ENCODE data around the gene DEFB132. TPM values are rescaled to one million over a fixed set of nuclear protein-coding genes. Genes with fewer than 3 reads are reported as not detected.
A peak's percentile ranks its signal among the peaks of the same experiment; 100 is the strongest.

Gene DEFB132
- polyA plus RNA-seq, 3 donors: not detected

- peak within 1 kb of the TSS; percentile 91 to 99 for H3K27ac ChIP-seq (ENCODE audit: low read depth in 1 of 2, low read length in 2 of 2)
- TF ChIP-seq CTCF (IDR thresholded peaks at IDR 0.05): no peak
- peaks cover 47% of the 10 kb centered on the region for H3K79me2 ChIP-seq (ENCODE audit: insufficient read depth, low read length)
- peaks cover 35% of the 10 kb centered on the region for H4K20me1 ChIP-seq (ENCODE audit: insufficient read depth, low read length)
- Mint-ChIP-seq H3K4me1 (peaks cover 51% of the 10 kb centered on the region), H3K27ac (peak within 1 kb of the TSS; percentile 90 to 99 (median 97)), H3K36me3 (peaks cover 11 to 15% of the 10 kb centered on the region in 2 donors), H3K4me3 (peak within 1 kb of the TSS; percentile 97 to 100), H3K9me3 (no peaks in the 10 kb centered on the region), H3K27me3 (ENCODE audit: low read depth in 3 of 3) (no peaks in the 10 kb centered on the region)
- under 1% methylated on average over 91 of the region's 99 CpGs for WGBS (ENCODE audit: insufficient coverage)
- intact Hi-C loops (cut with micrococcal nuclease): no loop called here
- H3K36me3 ChIP-seq (replicated peaks in 1 of 2; ENCODE audit: control insufficient read depth in 1 of 2, insufficient read depth in 2 of 2, low read length in 2 of 2): peaks cover 0 to 5% of the 10 kb centered on the region in 2 donors
- peak; percentile 75 to 83 (median 78) for DNase-seq
- peak within 1 kb of the TSS; percentile 84 for H2AFZ ChIP-seq (ENCODE audit: insufficient read depth, low read depth, low read length, poor library complexity, severe bottlenecking)
- peaks cover 41 to 55% of the 10 kb centered on the region in 2 donors for H3K4me1 ChIP-seq (ENCODE audit: control insufficient read depth in 1 of 2, insufficient read depth in 2 of 2, low read length in 2 of 2)
- H3K4me3 ChIP-seq (replicated peaks in 1 of 3; ENCODE audit: low read depth in 2 of 3, low read length in 3 of 3): peak within 1 kb of the TSS; percentile 57 to 92 (median 92)
- no peaks in the 10 kb centered on the region for H3K27me3 ChIP-seq (ENCODE audit: control insufficient read depth in 2 of 2, insufficient read depth in 2 of 2, low read length in 2 of 2)
- peak within 1 kb of the TSS; percentile 93 for H3K4me2 ChIP-seq (replicated peaks; ENCODE audit: extremely low read depth, low read length, poor library complexity, severe bottlenecking)
- H3K9ac ChIP-seq (ENCODE audit: insufficient read depth, low read length, poor library complexity, severe bottlenecking): peak within 1 kb of the TSS; percentile 95
- H3K9me3 ChIP-seq (replicated peaks in 1 of 2; ENCODE audit: control insufficient read depth in 1 of 2, insufficient read depth in 1 of 2, low read length in 2 of 2): no peaks in the 10 kb centered on the region
These were observed 39.8 kb downstream of the DEFB132 start, which contains the start of gene ZCCHC3 for GRCh38 chr20:297098-297924. Gene ZCCHC3 (plus strand): TSS chr20:297570. CDS start chr20:297587, 17 bp downstream.

- H3K4me1 Mint-ChIP-seq: peaks cover 48% of the 10 kb centered on the region
- H3K27me3 Mint-ChIP-seq (ENCODE audit: low read depth in 3 of 3): peaks cover 0 to 1% (median 0%) of the 10 kb centered on the region in 3 donors
- WGBS (ENCODE audit: insufficient coverage): under 1% methylated on average over 75 of the region's 75 CpGs
- TF ChIP-seq CTCF (IDR thresholded peaks at IDR 0.05): no peak
- no peaks in the 10 kb centered on the region for H3K27me3 ChIP-seq (ENCODE audit: control insufficient read depth in 2 of 2, insufficient read depth in 2 of 2, low read length in 2 of 2)
- peaks cover 41 to 55% of the 10 kb centered on the region in 2 donors for H3K4me1 ChIP-seq (ENCODE audit: control insufficient read depth in 1 of 2, insufficient read depth in 2 of 2, low read length in 2 of 2)
- peak overlapping the region; percentile 57 to 92 (median 92) for H3K4me3 ChIP-seq (replicated peaks in 1 of 3; ENCODE audit: low read depth in 2 of 3, low read length in 3 of 3)
- intact Hi-C loops (cut with micrococcal nuclease): no loop called here
- H3K79me2 ChIP-seq (ENCODE audit: insufficient read depth, low read length): peaks cover 47% of the 10 kb centered on the region
- peak overlapping the region; percentile 91 to 99 for H3K27ac ChIP-seq (ENCODE audit: low read depth in 1 of 2, low read length in 2 of 2)
- H3K36me3 ChIP-seq (replicated peaks in 1 of 2; ENCODE audit: control insufficient read depth in 1 of 2, insufficient read depth in 2 of 2, low read length in 2 of 2): peaks cover 0 to 5% of the 10 kb centered on the region in 2 donors
- H4K20me1 ChIP-seq (ENCODE audit: insufficient read depth, low read length): peaks cover 35% of the 10 kb centered on the region
- H3K27ac Mint-ChIP-seq: peak overlapping the region; percentile 90 to 99 (median 97)
- H3K9ac ChIP-seq (ENCODE audit: insufficient read depth, low read length, poor library complexity, severe bottlenecking): peak overlapping the region; percentile 95
- peaks cover 16 to 18% of the 10 kb centered on the region in 2 donors for H3K36me3 Mint-ChIP-seq
- peak overlapping the region; percentile 93 for H3K4me2 ChIP-seq (replicated peaks; ENCODE audit: extremely low read depth, low read length, poor library complexity, severe bottlenecking)
- H3K4me3 Mint-ChIP-seq: peak overlapping the region; percentile 97 to 100
- H3K9me3 ChIP-seq (replicated peaks in 1 of 2; ENCODE audit: control insufficient read depth in 1 of 2, insufficient read depth in 1 of 2, low read length in 2 of 2): no peaks in the 10 kb centered on the region
- peak overlapping the region; percentile 84 for H2AFZ ChIP-seq (ENCODE audit: insufficient read depth, low read depth, low read length, poor library complexity, severe bottlenecking)
- H3K9me3 Mint-ChIP-seq: no peaks in the 10 kb centered on the region
- DNase-seq: peak; percentile 50 to 62 (median 56)
These were observed 40.6 kb downstream of the DEFB132 start for GRCh38 chr20:297925-298775.
